A549 (cell line): Measurements from ENCODE around the gene C1orf21.

Experiments
- BHLHE40 ChIP-seq: IDR thresholded peaks from 2 replicates; pipeline ENCODE4 v1.6.1; 2012; ENCODE audit warnings: low read depth, low read length, inconsistent platforms
- CTCF ChIP-seq: fragments of >200 bp; sonication (Bioruptor Twin); formaldehyde crosslinking; IDR thresholded peaks from 3 replicates; pipeline ENCODE4 v1.5.1; 2016
- HDAC2 ChIP-seq: fragments of 200-600 bp; sonication (generic); IDR thresholded peaks from 2 replicates; pipeline ENCODE4 v1.6.1; 2016
- MAX ChIP-seq: IDR thresholded peaks from 2 replicates; pipeline ENCODE4 v1.6.1; 2012
- MYC ChIP-seq: IDR thresholded peaks from 2 replicates; pipeline ENCODE4 v1.6.1; 2012; ENCODE audit warnings: mild to moderate bottlenecking, inconsistent platforms, low read length, improper control_type of control experiment, borderline replicate concordance
- PBX3 ChIP-seq: IDR thresholded peaks from 2 replicates; pipeline ENCODE4 v1.6.1; 2012
- POLR2A ChIP-seq: IDR thresholded peaks from 2 replicates; pipeline ENCODE4 v1.6.1; 2012; ENCODE audit warnings: mild to moderate bottlenecking, low read length

GRCh38 chr1:184524248-184524647, 137.4 kb downstream of the C1orf21 start:
- TF ChIP-seq MAX, result no peak
- no peak for TF ChIP-seq CTCF
- no peak for TF ChIP-seq POLR2A
- TF ChIP-seq PBX3, result no peak
- TF ChIP-seq HDAC2, result no peak
- TF ChIP-seq BHLHE40, result no peak
- no peak for TF ChIP-seq MYC
